CD14-positive monocyte (primary cell): Measurements from ENCODE around the gene SLC25A11. TPM values are rescaled to one million over a fixed set of nuclear protein-coding genes. Genes with fewer than 3 reads are reported as not detected.

Source experiments
- DNase-seq, 3 donors: peaks; one replicate each; pipeline ENCODE4 v3.0.0-alpha.2; 2011 to 2022
- H2AFZ ChIP-seq: 2 replicates; pipeline ENCODE4 v1.6.0; 2012; ENCODE audit warnings: mild to moderate bottlenecking, low read depth, low read length, inconsistent platforms; ENCODE audit not compliant: insufficient read depth, poor library complexity, severe bottlenecking
- H3K27ac ChIP-seq, 2 donors: 1 replicate in 1 of 2; 2 replicates in 1 of 2; pipeline ENCODE4 v1.5.1; 2012 to 2013; ENCODE audit warnings: low read length in 2 of 2, control low read depth in 1 of 2, inconsistent platforms in 1 of 2, low read depth in 1 of 2, mild to moderate bottlenecking in 1 of 2
- H3K27me3 ChIP-seq, 2 donors: one replicate each; pipeline versions ENCODE4 v1.6.0 to v1.6.1; 2011 to 2013; ENCODE audit warnings: low read length in 2 of 2; ENCODE audit not compliant: control insufficient read depth in 2 of 2, insufficient read depth in 2 of 2
- H3K36me3 ChIP-seq, 2 donors: replicated peaks in 1 of 2; 1 replicate in 1 of 2; 2 replicates in 1 of 2; pipeline versions ENCODE4 v1.5.1 to v1.6.1; 2012 to 2013; ENCODE audit warnings: low read length in 2 of 2, control low read depth in 1 of 2, inconsistent platforms in 1 of 2, mild to moderate bottlenecking in 1 of 2; ENCODE audit not compliant: insufficient read depth in 2 of 2, control insufficient read depth in 1 of 2
- H3K4me1 ChIP-seq, 2 donors: 1 replicate in 1 of 2; 2 replicates in 1 of 2; pipeline versions ENCODE4 v1.5.1 to v1.6.1; 2012 to 2013; ENCODE audit warnings: low read length in 2 of 2, control low read depth in 1 of 2, inconsistent platforms in 1 of 2, mild to moderate bottlenecking in 1 of 2, moderate library complexity in 1 of 2; ENCODE audit not compliant: insufficient read depth in 2 of 2, control insufficient read depth in 1 of 2
- H3K4me2 ChIP-seq: replicated peaks from 2 replicates; pipeline ENCODE3; 2012; ENCODE audit warnings: low read length, moderate library complexity, mild to moderate bottlenecking; ENCODE audit not compliant: poor library complexity, severe bottlenecking; ENCODE audit errors: extremely low read depth
- H3K4me3 ChIP-seq, 3 experiments: fragments of 200-600 bp in 1 of 3; sonication (generic) in 1 of 3; replicated peaks in 1 of 3; 1 replicate in 2 of 3; 2 replicates in 1 of 3; pipeline ENCODE4 v1.5.1; 2011 to 2013; ENCODE audit warnings: low read length in 3 of 3, mild to moderate bottlenecking in 3 of 3, control low read depth in 2 of 3, low read depth in 2 of 3, inconsistent platforms in 1 of 3, moderate library complexity in 1 of 3
- H3K79me2 ChIP-seq: 2 replicates; pipeline ENCODE4 v1.6.0; 2012; ENCODE audit warnings: mild to moderate bottlenecking, control low read depth, inconsistent platforms, low read length, moderate library complexity; ENCODE audit not compliant: insufficient read depth
- H3K9ac ChIP-seq: 2 replicates; pipeline ENCODE4 v1.6.0; 2017; ENCODE audit warnings: low read length, mild to moderate bottlenecking; ENCODE audit not compliant: insufficient read depth, poor library complexity, severe bottlenecking
- H3K9me3 ChIP-seq, 2 donors: replicated peaks in 1 of 2; 1 replicate in 1 of 2; 2 replicates in 1 of 2; pipeline versions ENCODE4 v1.5.1 to v1.6.1; 2012 to 2013; ENCODE audit warnings: low read length in 2 of 2, control low read depth in 1 of 2; ENCODE audit not compliant: control insufficient read depth in 1 of 2, insufficient read depth in 1 of 2
- H4K20me1 ChIP-seq: 2 replicates; pipeline ENCODE4 v1.6.0; 2012; ENCODE audit warnings: mild to moderate bottlenecking, low read length, control low read depth, moderate library complexity; ENCODE audit not compliant: insufficient read depth
- H3K27ac Mint-ChIP-seq, 7 donors: one replicate each; pipeline ENCODE4 v1.8.0; 2020; ENCODE audit warnings: mild to moderate bottlenecking in 7 of 7, mixed read lengths in 7 of 7, moderate library complexity in 6 of 7, inconsistent platforms in 2 of 7
- H3K27me3 Mint-ChIP-seq, 3 donors: one replicate each; pipeline ENCODE4 v1.8.0; 2021 to 2022; ENCODE audit warnings: low read depth in 3 of 3, mild to moderate bottlenecking in 3 of 3, mixed read lengths in 3 of 3, moderate library complexity in 3 of 3, inconsistent platforms in 1 of 3
- H3K36me3 Mint-ChIP-seq, 2 donors: one replicate each; pipeline ENCODE4 v1.8.0; 2020; ENCODE audit warnings: mixed read lengths in 2 of 2, inconsistent platforms in 1 of 2, mild to moderate bottlenecking in 1 of 2
- H3K4me1 Mint-ChIP-seq: one replicate; pipeline ENCODE4 v1.8.0; 2020; ENCODE audit warnings: mild to moderate bottlenecking, mixed read lengths
- H3K4me3 Mint-ChIP-seq, 2 donors: one replicate each; pipeline ENCODE4 v1.8.0; 2020; ENCODE audit warnings: mild to moderate bottlenecking in 2 of 2, mixed read lengths in 2 of 2, moderate library complexity in 1 of 2
- H3K9me3 Mint-ChIP-seq, 7 donors: one replicate each; pipeline ENCODE4 v1.8.0; 2020 to 2022; ENCODE audit warnings: mixed read lengths in 7 of 7, mild to moderate bottlenecking in 6 of 7, moderate library complexity in 6 of 7, inconsistent platforms in 2 of 7
- whole genome bisulfite sequencing: methylation state at CpG from one replicate; pipeline ENCODE4 v1.1.5; 2013; ENCODE audit warnings: missing lambda C conversion rate; ENCODE audit not compliant: insufficient coverage; 5-methylcytosine and 5-hydroxymethylcytosine counted together
- intact Hi-C, 2 donors: fragments of 100-400 bp; cut with micrococcal nuclease; formaldehyde crosslinking; loops; one replicate each; pipeline versions ENCODE4 v1.15.0 to v1.15.1; 2023
- polyA plus RNA-seq, 3 donors: library from polyadenylated mRNA; depleted of rRNA in 1 of 3; unstranded in 2 of 3; stranded (reverse) in 1 of 3; fragments of 300-500 nt in 2 of 3; fragments of >200 nt in 1 of 3; fragmentation: Illumina TruSeq in 2 of 3; gene quantifications; 1 replicate in 2 of 3; 2 replicates in 1 of 3; pipeline ENCODE4 v1.2.3, GENCODE V29; 2012 to 2021
- TF ChIP-seq, protein P1 (sequence below): fragments of 200-600 bp; IDR thresholded peaks from one replicate; pipeline ENCODE4 v1.8.0; 2022; ENCODE audit warnings: antibody characterized with exemption, mild to moderate bottlenecking

Gene SLC25A11
- polyA plus RNA-seq, 3 donors, result 65.2 to 138 (median 111) TPM

GRCh38 chr17:4921320-4921719 is 18.5 kb downstream of the SLC25A11 start:
- no peaks in the 10 kb centered on the region for H3K9me3 Mint-ChIP-seq
- Histone ChIP-seq H3K36me3 (no peaks in the 10 kb centered on the region), H3K9ac (no peak overlapping the region), H2AFZ (no peak overlapping the region), H3K9me3 (no peaks in the 10 kb centered on the region), H3K27ac (peak overlapping the region in 1 of 2 donors; percentile 77), H3K79me2 (no peaks in the 10 kb centered on the region), H3K27me3 (no peaks in the 10 kb centered on the region), H4K20me1 (no peaks in the 10 kb centered on the region), H3K4me1 (peaks cover 17% of the 10 kb centered on the region in 2 donors), H3K4me2 (no peak overlapping the region), H3K4me3 (no peak overlapping the region)
- intact Hi-C loops, result no loop called here
- TF ChIP-seq, protein P1, sequence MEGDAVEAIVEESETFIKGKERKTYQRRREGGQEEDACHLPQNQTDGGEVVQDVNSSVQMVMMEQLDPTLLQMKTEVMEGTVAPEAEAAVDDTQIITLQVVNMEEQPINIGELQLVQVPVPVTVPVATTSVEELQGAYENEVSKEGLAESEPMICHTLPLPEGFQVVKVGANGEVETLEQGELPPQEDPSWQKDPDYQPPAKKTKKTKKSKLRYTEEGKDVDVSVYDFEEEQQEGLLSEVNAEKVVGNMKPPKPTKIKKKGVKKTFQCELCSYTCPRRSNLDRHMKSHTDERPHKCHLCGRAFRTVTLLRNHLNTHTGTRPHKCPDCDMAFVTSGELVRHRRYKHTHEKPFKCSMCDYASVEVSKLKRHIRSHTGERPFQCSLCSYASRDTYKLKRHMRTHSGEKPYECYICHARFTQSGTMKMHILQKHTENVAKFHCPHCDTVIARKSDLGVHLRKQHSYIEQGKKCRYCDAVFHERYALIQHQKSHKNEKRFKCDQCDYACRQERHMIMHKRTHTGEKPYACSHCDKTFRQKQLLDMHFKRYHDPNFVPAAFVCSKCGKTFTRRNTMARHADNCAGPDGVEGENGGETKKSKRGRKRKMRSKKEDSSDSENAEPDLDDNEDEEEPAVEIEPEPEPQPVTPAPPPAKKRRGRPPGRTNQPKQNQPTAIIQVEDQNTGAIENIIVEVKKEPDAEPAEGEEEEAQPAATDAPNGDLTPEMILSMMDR, result no peak
- peaks cover 0 to 2% (median 0%) of the 10 kb centered on the region in 3 donors for H3K27me3 Mint-ChIP-seq
- H3K4me3 Mint-ChIP-seq, result peak overlapping the region in 1 of 2 donors; percentile 28
- peaks cover 19% of the 10 kb centered on the region for H3K4me1 Mint-ChIP-seq
- WGBS, result no CpG with 5 or more reads among the region's 4 CpGs
- no peak for DNase-seq
- H3K36me3 Mint-ChIP-seq, result no peaks in the 10 kb centered on the region
- peak overlapping the region in 4 of 7 donors; percentile 77 to 93 (median 90) for H3K27ac Mint-ChIP-seq

DNA sequence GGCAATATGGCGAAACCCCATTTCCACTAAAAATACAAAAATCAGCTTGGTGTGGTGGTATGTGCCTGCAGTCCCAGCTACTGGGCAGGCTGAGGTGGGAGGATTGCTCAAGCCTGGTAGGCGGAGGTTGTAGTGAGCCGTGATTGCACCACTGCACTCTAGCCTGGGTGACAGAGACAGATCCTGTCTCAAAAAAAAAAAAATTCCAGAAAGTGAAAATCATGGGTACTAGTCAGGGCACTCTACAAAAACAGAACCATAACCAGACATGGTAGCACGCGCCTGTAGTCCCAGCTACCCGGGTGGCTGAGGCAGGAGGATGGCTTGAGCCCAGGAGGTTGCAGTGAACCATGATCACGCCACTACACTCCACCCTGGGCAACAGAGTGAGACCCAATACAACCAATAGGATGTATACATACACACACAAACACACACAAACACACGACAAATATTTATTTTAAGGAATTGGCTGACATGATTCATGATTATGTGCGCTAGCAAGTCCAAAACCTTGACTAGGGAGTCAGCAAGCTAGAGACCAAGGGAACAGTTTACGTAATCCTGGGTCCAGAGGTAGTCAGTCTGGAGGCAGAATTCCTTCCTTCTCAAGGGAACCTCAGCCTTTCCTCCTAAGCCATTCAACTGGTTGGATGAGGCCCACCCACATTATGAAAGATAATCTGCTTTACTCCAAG is 19.3 kb downstream of the SLC25A11 start:
- Histone ChIP-seq H3K9ac (peak overlapping the region; percentile 6), H3K27me3 (no peaks in the 10 kb centered on the region), H2AFZ (peak overlapping the region; percentile 38), H3K4me1 (peaks cover 17% of the 10 kb centered on the region in 2 donors), H3K4me3 (no peak overlapping the region), H4K20me1 (no peaks in the 10 kb centered on the region), H3K36me3 (no peaks in the 10 kb centered on the region), H3K4me2 (peak overlapping the region; percentile 15), H3K27ac (peak overlapping the region; percentile 65 to 77), H3K9me3 (no peaks in the 10 kb centered on the region), H3K79me2 (no peaks in the 10 kb centered on the region)
- peaks cover 19% of the 10 kb centered on the region for H3K4me1 Mint-ChIP-seq
- H3K36me3 Mint-ChIP-seq, result no peaks in the 10 kb centered on the region
- peak; percentile 61 to 90 (median 82) for DNase-seq
- WGBS, result 50% methylated on average over 2 of the region's 10 CpGs
- H3K4me3 Mint-ChIP-seq, result peak overlapping the region in 1 of 2 donors; percentile 73
- H3K27me3 Mint-ChIP-seq, result peaks cover 0 to 2% (median 0%) of the 10 kb centered on the region in 3 donors
- H3K9me3 Mint-ChIP-seq, result no peaks in the 10 kb centered on the region
- intact Hi-C loops, result no loop called here
- TF ChIP-seq, protein P1, result no peak
- peak overlapping the region; percentile 53 to 93 (median 90) for H3K27ac Mint-ChIP-seq
